GM18526 (cell line): ENCODE data around the gene RAB40B.

ENCODE experiments used
- POLR2A ChIP-seq: IDR thresholded peaks from 3 replicates; pipeline ENCODE4 v1.6.1; 2011; ENCODE audit not compliant: insufficient read length; ENCODE audit errors: extremely low read depth

Gene RAB40B

DNA sequence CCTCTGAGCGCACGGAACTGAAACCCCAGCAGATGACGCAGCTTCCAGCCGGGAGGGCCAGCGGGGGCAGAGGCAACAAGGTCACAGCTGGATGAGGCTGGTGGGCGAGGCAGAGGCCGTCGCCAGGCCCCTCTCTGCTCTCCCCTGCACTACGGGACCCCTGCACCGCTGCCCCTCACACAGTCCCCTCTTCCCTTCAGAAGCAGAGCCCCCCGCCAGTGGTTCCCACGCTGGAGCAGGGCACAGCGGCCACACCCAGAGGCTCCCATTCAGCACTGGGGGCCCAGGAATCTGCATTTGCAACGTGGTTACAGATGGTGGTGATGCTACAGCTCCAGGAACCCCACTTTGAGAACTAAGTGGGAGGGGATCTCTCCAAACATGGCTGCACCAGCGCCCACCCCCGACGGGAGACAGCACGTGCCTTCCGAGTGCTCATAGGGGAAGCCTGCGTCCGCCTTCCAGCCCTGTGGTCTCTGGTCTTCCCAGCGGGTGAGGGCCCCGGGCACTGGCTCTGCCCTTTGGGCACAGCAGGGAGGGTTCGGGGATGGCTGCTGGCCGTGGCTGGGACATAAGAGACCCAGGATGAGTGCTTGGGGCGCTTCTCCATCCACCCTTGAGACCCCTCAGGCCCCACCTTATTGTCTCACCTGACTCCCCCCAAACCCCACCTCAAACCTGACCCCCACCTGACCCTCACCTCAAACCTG, 4.7 kb upstream of the RAB40B start:
- no peak for TF ChIP-seq POLR2A

DNA sequence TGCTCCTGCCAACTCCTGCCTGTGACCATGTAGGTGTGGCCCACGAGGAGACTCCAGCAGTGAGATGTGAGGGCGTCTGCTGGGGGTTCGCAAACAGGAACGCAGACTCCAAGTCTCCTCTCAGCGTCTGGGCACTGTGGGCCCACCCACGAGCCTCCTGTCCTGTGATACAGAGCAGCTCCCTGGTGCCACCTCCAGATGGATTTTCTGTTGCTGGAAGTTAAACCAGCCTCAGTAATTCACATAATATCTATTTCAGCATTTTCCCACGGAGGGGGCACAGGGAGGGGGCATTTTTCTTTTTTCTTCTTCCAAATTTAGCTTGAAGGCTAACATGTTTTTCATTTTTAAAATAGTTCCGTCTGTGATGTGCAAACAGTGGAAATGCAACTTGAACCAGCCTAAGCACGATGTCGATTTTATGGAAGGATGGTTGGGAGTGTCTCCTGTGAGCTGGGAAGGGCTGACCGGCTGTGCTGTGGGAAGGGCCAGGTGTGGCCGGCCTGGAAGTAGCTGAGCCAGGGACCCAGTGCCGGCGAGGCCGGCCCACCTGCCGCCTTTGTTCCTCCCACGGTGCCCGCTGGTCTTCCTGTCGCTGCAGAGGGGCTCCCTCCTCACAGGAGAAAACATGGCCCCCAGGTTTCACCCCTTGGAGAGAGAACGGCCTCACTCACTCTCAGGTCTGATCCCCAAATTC, 3.9 kb upstream of the RAB40B start:
- no peak for TF ChIP-seq POLR2A

DNA sequence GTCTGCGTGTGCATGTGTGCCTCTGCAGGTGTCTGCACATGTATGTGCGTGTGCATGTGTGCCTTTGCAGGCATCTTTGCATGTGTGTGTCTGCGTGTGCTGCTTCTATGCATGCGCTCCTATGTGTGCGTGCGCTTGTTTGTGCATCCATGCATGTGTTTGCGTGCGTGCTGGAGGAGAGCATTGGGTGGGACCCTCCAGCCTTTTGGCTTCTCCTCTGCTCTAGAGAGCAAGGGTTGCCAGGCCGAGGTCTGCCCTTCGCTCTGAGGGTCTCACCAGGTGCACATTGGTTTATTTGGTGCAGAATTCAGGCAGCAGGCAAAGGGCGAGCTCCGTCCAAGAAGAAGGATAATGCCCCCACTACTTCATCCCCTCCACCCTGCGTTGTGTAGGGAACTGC, 1.1 kb upstream of the RAB40B start:
- no peak for TF ChIP-seq POLR2A

DNA sequence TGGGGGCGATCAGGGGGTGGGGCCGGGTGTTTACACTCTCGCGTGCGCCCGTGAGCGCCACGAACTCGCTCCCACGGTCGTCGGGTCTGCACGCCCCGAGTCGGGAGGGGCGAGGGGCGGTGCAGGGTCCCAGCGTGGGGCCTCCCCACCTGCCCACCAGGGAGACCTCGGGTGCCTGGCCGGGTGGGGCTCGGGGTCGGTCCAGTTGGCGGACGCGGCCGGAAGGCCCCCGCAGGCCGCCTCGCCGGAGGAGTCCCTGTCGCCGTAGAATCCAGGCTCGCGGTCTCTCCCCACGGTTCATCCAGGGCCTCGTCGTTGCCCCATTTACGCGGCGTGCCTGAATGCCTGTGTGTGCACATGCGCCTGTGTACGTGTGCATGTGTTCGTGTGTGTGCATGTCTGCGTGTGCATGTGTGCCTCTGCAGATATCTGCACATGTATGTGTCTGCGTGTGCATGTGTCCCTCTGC, 510 bp upstream of the RAB40B start:
- TF ChIP-seq POLR2A: no peak

DNA sequence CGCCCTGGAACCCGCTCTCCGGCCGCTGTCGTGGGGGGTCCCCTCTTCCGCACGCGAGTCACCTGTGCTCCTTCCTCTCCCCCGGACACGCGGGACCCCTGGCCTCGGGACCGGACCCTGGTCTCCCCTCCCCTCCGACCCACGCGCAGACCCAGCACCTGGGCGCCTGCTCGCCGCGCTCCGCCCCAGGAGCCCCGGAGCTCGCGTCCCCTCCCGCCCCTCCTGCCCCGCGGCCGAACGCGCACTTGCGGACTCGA, 762 bp downstream of the RAB40B start:
- TF ChIP-seq POLR2A: no peak

DNA sequence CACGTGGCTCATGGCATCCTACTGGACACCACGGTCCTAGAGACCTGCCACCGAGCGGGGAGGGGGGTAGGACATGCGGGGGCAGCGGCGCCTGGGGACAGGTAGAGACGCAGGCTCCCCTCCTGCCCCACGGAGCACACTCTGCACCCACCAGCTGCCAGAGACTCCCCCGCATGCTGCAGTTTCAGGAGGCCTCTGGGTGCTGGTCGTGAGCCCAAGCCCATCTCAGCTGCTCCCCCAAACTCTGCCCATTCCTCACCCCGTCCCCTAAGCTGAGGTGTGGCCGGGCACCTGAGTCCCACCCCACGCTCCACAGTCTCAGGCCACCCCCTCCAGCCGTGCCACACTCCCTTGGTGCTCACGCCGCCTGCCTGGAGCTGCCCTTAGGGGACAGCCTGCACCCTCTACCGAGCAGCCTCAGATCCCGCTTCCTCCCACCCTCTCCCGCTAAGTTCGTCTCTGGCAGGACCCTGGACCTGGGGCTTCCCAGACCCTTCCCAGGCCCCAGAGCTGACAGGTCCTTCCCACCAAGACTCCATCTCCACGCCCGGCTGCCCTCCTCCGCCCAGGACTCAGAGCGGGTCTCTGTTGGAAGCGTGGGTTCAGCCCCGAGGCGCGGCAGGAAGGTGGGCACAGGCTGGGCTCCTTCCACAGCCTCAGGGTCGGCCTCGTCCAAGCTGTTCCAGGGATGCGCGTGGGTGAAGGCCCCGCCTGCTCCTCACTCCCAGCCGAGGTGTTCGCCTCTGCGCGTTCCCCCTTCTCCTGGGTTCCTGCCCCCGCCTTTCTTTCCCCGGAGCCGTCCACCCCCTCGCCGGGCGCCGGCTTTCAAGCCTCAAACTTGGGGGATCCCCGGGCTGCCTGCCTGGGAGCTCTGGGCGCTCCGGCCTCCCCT, 1.3 kb downstream of the RAB40B start:
- TF ChIP-seq POLR2A: no peak

DNA sequence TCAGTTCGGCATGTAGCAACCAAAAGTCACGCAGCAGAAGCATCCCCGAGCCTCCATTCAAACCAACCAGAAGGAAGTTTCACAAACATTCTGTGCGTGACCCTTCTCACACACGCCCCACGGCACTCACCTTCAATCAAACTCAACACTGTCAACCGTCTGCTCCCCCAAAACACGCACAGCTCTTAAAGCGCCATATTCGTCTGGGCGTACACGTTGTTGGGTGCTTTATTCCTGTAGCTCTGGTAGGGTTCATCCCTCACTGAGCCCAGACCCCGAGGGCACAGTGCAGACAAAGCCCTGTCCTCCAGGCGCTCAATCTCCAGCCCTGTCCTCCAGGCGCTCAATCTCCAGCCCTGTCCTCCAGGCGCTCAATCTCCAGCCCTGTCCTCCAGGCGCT, 2.2 kb downstream of the RAB40B start:
- no peak for TF ChIP-seq POLR2A

DNA sequence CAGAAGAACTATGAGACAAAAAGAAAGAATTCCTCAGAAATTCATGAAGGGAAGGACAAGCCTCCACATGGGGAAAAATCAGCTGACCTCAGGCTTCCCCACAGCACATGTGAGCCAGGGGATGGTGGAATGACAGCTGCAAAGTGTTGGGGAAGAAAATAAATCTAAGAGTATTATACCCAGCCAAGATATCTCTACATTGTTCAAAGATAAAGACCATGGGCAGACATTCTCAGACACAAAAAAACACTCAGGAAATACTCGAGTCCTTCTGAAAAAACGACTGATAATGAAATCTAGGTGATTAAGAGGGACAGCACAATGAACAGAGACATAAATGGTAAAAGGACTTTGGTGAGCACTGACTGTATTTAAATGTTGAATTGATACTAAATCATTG, 3.9 kb downstream of the RAB40B start:
- no peak for TF ChIP-seq POLR2A

DNA sequence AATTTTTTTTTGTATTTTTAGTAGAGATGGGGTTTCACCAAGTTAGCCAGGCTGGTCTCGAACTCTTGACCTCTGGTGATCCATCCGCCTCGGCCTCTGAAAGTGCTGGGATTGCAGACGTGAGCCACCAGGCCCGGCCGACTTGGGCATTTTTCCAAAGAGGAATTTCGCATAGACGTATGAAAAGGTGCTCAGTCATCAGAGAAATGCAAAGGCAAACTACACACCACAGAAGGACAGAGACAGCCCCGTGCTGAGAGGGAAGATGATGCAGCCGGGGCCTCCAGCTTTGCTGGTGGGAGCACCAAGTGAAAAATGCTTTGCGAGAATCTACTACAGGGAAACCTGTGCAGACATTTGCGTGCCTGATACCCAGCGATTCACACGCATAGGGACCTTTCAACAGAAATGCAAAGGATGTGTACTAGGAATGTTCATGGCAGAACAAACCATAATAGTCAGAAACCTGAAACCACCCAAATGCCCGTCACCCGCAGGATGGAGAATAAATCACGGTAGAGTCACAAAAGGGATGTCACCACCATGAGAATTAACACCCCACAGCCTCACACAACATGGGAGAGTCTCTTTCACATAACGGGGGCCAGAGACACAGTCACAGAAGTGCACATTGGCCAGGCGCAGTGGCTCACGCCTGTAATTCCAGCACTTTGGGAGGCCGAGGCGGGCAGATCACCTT, 5.2 kb downstream of the RAB40B start:
- TF ChIP-seq POLR2A: no peak

DNA sequence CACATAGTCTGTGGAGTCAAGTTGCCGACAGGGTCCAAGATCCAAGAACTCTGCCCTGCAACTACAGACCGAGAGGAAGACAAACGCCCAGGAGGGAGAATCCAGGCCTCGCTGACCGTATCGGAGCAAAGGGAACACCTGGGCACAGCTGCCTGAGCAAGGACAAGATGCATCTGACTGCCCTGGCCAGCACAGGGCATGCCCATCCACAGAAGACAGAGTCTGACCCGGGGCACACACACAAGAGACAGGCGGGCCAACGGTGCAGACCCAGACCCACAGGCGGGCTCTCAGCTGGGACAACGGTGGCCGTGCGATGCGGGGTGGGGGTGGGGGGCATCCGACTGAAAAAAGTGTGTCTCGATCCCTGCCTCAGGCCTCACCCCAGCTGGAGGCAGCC, 6.2 kb downstream of the RAB40B start:
- TF ChIP-seq POLR2A: no peak

DNA sequence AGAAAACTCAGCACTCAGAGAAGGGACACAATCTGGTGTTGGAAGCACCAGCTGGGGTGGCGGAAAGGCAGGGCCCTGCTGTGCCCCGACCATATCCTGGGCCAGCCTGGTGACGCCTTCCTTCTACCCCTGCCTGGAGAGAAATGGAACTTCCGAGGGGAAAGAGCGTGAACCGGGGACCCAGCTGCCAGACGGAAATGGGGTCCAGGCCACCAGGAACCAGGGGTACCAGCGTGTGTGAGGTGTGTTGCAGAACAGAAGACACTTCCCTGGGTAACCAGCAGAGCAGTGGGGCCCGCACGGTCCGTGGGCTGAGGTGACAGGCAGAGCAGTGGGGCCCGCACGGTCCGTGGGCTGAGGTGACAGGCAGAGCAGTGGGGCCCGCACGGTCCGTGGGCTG, 6.8 kb downstream of the RAB40B start:
- no peak for TF ChIP-seq POLR2A

DNA sequence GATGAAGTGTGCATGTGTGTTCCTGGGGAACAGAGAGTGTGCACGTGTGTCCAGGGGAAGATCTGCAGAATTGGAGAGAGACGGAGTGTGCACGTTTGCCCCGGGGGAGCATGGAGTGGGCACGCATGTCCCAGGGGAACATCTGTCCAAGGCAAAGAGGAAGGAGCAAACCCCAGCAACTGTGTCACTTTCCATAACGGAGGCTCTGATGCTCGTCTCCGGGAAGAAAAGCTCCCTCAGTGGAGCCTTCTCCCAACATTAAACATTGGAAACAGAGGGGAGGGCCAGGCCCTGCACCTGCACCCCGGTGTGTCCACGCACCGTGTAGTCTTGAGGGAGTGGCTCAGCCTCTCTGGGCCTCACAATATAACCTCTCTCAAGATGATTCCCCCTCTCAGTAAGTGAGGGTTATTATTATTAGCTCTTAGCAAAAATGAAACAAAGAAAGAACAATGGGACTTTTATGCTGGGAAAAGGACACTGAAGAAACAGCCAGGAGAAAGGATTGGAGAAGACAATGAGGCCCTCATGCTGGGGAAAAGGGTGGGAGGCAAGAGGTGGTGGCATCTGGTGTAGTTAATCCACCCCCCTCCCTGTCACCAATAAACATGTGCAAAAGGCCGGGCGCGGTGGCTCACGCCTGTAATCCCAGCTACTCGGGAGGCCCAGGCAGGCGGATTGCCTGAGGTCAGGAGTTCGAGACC, 7.6 kb downstream of the RAB40B start:
- TF ChIP-seq POLR2A: no peak

DNA sequence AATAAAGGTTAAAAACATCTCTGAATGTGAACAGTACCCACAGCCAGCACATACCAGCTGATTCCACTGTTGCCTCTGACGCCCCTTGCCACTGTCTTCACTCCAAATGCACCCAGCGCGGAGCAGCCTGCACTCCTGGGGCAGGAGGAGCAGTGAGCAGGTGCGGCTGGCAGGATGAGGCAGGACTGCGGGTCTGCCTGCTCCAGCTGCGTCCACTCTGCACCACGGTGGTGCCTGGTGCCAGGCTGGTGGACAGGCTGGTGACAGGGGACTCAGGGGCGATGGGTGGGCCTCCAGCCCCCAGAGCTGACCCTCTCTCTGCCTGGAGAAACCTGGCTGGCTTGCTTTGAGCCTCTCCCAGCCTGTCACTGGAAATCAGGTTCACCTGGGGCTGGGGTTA, 9.4 kb downstream of the RAB40B start:
- TF ChIP-seq POLR2A: no peak

DNA sequence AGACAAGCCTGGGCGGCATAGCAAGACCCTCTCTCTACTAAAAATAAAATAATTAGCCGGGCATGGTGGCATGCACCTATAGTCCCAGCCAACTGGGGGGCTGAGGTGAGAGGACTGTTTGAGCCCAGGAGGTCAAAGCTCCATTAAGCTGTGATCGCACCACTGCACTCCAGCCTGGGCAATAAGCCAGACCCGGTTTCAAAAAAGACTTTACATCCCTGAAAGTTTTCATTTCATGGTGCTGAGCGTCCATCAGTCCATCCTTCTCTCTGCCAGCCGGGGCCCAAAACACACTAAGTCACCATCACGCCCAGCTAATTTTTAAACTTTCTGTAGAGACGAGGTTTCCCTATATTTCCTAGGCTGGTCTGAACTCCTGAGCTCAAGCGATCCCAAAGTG, 10.6 kb downstream of the RAB40B start:
- TF ChIP-seq POLR2A: no peak

DNA sequence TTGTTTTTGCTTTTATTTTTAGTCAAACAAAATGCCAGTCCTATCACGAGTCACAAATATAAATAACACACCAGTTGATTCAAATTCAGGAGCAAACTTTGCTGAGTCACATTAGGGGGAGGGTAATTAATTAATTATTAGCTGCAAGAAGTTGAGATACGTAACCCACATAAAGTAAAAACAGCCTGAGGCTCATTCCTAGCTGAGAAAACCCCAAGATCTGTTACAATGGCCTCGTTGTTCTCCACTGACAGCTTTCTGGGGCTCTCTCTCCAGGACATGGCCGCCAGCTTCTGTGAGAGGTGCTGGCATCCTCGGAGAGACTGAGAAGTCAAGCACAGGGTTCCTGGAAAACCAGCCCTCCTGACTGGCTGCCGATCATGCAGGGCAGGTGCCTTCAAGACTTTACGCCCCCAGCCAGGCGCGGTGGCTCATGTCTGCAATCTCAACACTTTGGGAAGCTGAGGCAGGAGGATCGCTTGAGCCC, 11.1 kb downstream of the RAB40B start:
- TF ChIP-seq POLR2A: no peak
